Stimulated activated naive CD8-positive, alpha-beta T cell treated with anti-CD3 and anti-CD28 coated beads, Interleukin-15, amount 100 ng/mL, for 72 hours (primary cell): ENCODE measurements around the gene NDUFA7.
"Not testable (repeated sequence)": the region's sequence is repeated elsewhere in the genome, so short reads cannot be mapped to it uniquely, and the experiment has no call there.

Experiments used
- ATAC-seq: fragments of 150-1000 bp; cut with Tn5 transposase; 2 replicates; pipeline ENCODE4 v1.10.0; 2021; ENCODE audit warnings: mild to moderate bottlenecking, moderate library complexity
- DNase-seq, 2 donors: peaks; one replicate each; pipeline ENCODE4 v3.0.0; 2021 to 2022
- H3K27ac Mint-ChIP-seq, 2 donors: one replicate each; pipeline ENCODE4 v1.8.0; 2022; ENCODE audit warnings: mild to moderate bottlenecking in 2 of 2, mixed read lengths in 2 of 2, moderate library complexity in 2 of 2
- H3K27me3 Mint-ChIP-seq: one replicate; pipeline ENCODE4 v1.8.0; 2022; ENCODE audit warnings: mixed read lengths
- H3K4me1 Mint-ChIP-seq: one replicate; pipeline ENCODE4 v1.8.0; 2022; ENCODE audit warnings: mild to moderate bottlenecking, mixed read lengths
- H3K4me3 Mint-ChIP-seq, 2 donors: one replicate each; pipeline ENCODE4 v1.8.0; 2022; ENCODE audit warnings: mild to moderate bottlenecking in 2 of 2, mixed read lengths in 2 of 2, moderate library complexity in 1 of 2
- H3K9me3 Mint-ChIP-seq, 2 donors: one replicate each; pipeline ENCODE4 v1.8.0; 2022; ENCODE audit warnings: mixed read lengths in 2 of 2

Gene NDUFA7

DNA sequence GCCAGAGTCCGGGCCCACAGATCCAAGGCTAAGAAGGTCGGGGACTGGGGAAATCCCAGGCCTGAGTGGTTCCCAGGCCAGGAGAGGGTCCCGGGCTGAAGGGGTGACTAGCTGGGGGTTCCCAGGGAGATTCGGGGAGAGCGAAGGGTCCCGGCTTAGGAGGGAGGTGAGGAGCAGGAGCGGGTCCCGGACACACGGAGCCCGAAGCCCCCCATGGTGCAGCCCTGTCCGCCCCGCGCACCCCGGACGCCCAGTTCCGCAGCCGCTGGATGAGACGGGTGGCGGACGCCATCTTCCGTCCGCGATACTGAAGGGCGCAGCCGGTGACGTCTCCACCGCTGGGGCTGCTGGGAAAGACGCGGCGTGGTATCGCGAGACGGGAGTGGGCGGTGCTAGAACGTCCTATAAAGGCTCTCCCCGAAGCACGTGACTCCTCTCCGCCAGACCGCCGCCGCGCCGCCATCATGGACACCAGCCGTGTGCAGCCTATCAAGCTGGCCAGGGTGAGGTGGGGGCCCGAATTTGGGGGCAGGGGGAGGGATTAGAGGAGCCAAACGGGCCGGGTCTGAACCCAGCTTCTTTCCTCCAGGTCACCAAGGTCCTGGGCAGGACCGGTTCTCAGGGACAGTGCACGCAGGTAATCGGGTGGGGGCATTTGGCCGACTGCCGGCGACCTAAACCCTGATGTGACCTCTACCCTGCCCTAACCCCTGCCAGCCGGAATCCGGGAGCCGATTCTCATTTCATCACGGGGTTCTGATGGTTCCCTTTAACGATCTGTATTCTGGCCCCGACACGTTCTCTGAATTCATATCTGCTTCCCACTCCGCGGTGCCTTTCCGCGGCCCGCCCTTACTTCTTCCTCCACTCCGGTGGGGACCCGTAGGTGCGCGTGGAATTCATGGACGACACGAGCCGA is at the start of gene NDUFA7, which contains the start of gene RPS28:
NDUFA7 (minus strand) TSS at position 309 of the 919 bp plus-strand sequence; CDS start at position 292, 17 bp downstream.
RPS28 (plus strand) TSS at position 430 of the 919 bp plus-strand sequence; CDS start at position 465, 35 bp downstream.
- H3K9me3 Mint-ChIP-seq = no peaks in the 10 kb centered on the region

DNA sequence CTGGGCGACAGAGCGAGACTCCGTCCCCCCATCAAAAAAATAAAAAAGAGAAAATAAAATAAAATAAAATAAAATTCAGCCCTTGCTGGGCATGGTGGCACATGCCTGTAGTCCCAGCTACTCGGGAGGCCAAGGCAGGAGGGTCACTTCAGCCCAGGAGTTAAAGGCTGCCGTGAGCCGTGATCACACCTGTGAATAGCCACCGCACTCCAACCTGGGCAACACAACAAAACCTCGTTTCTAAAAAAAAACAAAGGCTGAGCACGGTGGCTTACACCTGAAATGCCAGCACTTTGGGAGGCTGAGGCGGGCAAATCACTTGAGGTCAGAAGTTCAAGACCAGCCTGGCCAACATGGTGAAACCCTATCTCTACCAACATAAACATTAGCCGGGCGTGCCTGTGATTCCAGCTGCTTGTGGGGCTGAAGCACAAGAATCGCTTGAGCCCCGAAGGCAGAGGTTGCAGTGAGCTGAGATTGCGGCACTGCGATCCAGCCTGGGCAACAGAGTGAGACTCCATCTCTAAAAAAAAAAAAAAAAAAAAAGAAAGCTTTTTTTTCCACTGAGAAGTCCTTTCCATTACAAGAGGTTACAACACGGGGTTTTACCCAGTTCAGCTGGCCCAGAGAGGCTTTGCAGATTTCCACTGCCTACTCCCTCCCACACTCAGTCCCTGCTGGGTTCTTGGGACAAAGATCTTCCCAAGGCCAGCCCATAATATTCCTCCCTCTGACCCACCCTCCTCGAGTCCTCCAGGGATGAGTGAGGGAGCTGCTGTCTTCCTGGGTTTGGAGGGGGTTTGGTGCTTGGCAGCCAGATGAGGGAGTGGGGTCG is 49.2 kb upstream of the NDUFA7 start:
- no peak for ATAC-seq
- Mint-ChIP-seq H3K4me1 (peaks cover 18% of the 10 kb centered on the region), H3K4me3 (no peak overlapping the region), H3K27ac (no peak overlapping the region), H3K27me3 (peaks cover 38% of the 10 kb centered on the region), H3K9me3 (no peaks in the 10 kb centered on the region)
- no peak for DNase-seq

More for the DNA sequence above, at the start of gene NDUFA7, which contains the start of gene RPS28:
- Mint-ChIP-seq H3K4me1 (peaks cover 45% of the 10 kb centered on the region), H3K27me3 (no peaks in the 10 kb centered on the region), H3K4me3 (peak within 1 kb of the TSS; percentile 98 to 99), H3K27ac (peak within 1 kb of the TSS; percentile 98 to 99)
- peak; percentile 96 to 97 for DNase-seq
- peak; percentile 94 for ATAC-seq

DNA sequence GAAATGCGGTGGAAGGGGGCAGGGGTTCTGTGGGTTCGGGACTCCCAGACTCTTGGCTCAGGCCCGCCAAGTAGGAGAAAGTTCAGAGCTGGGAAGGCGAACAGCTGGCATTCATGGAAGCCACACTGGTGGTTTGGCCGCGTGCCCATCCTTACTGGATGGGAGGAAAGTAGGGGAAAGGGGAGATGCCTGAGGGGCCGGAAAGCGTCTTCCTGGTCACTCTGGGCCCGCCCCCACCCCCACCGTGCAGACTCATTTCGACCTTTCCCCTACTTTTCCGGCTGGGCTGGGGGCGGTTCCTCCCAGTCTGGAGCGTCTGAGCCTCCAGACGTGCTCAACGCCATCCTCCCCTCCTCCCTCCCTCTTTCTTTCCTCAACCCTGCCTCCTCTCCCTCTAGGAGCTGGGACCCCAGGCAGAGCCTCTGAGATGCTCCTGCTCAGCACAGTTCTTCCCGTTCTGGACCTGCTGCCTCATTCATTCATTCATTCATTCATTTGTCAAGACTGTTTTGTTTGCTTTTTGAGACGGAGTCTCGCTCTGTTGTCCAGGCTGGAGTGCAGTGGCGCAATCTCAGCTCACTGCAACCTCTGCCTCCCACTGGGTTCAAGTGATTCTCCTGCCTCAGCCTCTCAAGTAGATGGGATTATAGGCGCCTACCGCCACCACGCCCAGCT is 46.3 kb upstream of the NDUFA7 start:
- peaks cover 64% of the 10 kb centered on the region for H3K27me3 Mint-ChIP-seq
- ATAC-seq (no peak), DNase-seq (no peak)
- H3K27ac Mint-ChIP-seq = no peak overlapping the region
- peaks cover 37% of the 10 kb centered on the region for H3K4me1 Mint-ChIP-seq
- H3K4me3 Mint-ChIP-seq = peak overlapping the region in 1 of 2 donors; percentile 24
- no peaks in the 10 kb centered on the region for H3K9me3 Mint-ChIP-seq

GRCh38 chr19:8366961-8367326 is 45.8 kb upstream of the NDUFA7 start:
- DNase-seq (no peak), ATAC-seq (no peak)
- Mint-ChIP-seq H3K4me1 (peaks cover 43% of the 10 kb centered on the region), H3K27ac (no peak overlapping the region), H3K27me3 (peaks cover 64% of the 10 kb centered on the region), H3K4me3 (no peak overlapping the region), H3K9me3 (no peaks in the 10 kb centered on the region)

DNA sequence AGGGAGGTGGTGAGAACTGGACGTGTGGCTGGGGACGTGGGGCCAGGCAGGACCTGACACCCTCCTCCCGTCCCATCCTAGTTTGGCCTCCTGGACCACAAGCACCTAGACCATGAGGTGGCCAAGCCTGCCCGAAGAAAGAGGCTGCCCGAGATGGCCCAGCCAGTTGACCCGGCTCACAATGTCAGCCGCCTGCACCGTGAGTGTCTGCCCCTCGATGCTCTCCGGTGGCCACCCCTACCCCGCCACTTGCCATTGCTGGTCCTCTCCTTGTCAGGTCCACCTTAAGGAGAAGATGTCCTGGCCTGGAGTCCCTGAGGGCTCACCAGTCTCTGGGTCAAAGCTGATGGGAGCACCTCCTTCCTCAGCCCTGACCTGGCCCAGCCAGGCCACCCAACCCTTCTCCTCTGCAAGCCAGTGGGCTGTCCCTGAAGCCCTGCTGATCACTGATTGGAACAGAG is 45.0 kb upstream of the NDUFA7 start:
- H3K9me3 Mint-ChIP-seq = no peaks in the 10 kb centered on the region
- no peak for ATAC-seq
- no peak overlapping the region for H3K4me3 Mint-ChIP-seq
- no peak for DNase-seq
- no peak overlapping the region for H3K27ac Mint-ChIP-seq
- H3K4me1 Mint-ChIP-seq = peaks cover 48% of the 10 kb centered on the region
- H3K27me3 Mint-ChIP-seq = peaks cover 64% of the 10 kb centered on the region

GRCh38 chr19:8363803-8364771 is 42.9 kb upstream of the NDUFA7 start, which contains the start of gene ANGPTL4:
Gene ANGPTL4 (plus strand): TSS chr19:8364155. CDS start chr19:8364322, 167 bp downstream.
- no peaks in the 10 kb centered on the region for H3K9me3 Mint-ChIP-seq
- peaks cover 63% of the 10 kb centered on the region for H3K27me3 Mint-ChIP-seq
- H3K27ac Mint-ChIP-seq = peak within 1 kb of the TSS in 1 of 2 donors; percentile 49
- DNase-seq (peak; percentile 63 to 71), ATAC-seq (peak; percentile 89)
- H3K4me3 Mint-ChIP-seq = peak within 1 kb of the TSS; percentile 82 to 85
- H3K4me1 Mint-ChIP-seq = peaks cover 48% of the 10 kb centered on the region

DNA sequence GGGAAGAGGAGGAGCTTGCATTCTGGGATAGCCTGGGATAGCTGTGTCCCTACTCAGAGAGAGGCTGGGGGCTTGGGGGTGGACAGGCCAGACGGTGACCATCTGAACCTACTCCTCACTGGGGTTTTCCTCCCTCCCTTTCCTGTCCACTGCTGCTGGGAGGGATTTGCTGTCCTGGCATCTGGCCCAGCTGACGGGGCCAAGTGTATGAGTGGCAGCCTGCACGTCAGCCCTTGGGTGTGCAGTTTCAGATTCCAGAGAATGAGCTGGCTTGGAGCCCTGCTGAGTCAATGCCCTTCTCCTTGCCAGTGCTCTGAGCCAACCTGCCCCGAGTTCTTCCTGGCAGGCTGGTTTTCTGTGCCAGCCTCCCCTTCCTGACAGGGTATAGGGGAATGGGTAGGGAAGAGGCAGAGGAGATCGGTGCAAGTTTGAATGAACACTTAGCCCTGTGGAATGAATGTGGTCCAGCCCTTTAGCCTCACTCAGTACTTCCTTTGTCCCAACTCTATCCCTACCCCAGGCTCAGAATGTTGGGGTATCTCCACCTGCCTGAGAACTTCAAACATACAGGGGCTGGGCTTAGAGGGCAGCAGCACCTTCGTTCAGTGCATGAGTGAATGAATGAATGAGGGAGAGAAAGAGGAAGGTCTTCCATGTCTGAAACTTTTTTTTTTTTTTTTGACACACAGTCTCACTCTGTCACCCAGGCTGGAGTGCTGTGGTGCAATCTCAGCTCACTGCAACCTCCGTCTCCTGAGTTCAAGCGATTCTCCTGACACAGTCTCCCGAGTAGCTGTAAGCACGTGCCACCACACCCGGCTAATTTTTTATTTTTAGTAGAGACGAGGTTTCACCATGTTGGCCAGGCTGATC is 41.0 kb upstream of the NDUFA7 start:
- Mint-ChIP-seq H3K4me1 (peaks cover 41% of the 10 kb centered on the region), H3K4me3 (peak overlapping the region in 1 of 2 donors; percentile 4), H3K27me3 (peaks cover 43% of the 10 kb centered on the region), H3K27ac (no peak overlapping the region), H3K9me3 (no peaks in the 10 kb centered on the region)
- no peak for ATAC-seq
- no peak for DNase-seq

GRCh38 chr19:8360196-8360595 is 39.0 kb upstream of the NDUFA7 start:
- H3K27ac Mint-ChIP-seq = no peak overlapping the region
- H3K27me3 Mint-ChIP-seq = peaks cover 24% of the 10 kb centered on the region
- DNase-seq = no peak
- ATAC-seq = no peak
- no peak overlapping the region for H3K4me3 Mint-ChIP-seq
- H3K4me1 Mint-ChIP-seq = peaks cover 39% of the 10 kb centered on the region
- peaks cover 5 to 7% of the 10 kb centered on the region in 2 donors for H3K9me3 Mint-ChIP-seq

DNA sequence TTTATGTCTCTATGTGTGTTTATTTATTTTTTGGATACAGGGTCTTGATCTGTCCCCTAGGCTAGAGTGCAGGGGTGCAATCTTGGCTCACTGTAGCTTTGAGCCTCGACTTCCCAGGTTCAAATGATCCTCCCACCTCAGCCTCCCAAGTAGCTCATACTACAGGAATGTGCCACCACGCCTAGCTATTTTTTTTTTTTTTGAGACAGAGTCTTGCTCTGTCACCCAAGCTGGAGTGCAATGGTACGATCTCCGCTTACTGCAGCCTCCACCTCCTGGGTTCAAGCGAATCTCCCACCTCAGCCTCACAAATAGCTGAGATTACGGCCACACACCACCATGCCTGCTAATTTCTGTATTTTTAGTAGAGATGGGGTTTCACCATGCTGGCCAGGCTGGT is 37.8 kb upstream of the NDUFA7 start:
- DNase-seq = no peak
- Mint-ChIP-seq H3K4me1 (peaks cover 36% of the 10 kb centered on the region), H3K27ac (no peak overlapping the region), H3K27me3 (peaks cover 12% of the 10 kb centered on the region), H3K9me3 (peaks cover 5 to 7% of the 10 kb centered on the region in 2 donors), H3K4me3 (no peak overlapping the region)
- ATAC-seq = no peak

DNA sequence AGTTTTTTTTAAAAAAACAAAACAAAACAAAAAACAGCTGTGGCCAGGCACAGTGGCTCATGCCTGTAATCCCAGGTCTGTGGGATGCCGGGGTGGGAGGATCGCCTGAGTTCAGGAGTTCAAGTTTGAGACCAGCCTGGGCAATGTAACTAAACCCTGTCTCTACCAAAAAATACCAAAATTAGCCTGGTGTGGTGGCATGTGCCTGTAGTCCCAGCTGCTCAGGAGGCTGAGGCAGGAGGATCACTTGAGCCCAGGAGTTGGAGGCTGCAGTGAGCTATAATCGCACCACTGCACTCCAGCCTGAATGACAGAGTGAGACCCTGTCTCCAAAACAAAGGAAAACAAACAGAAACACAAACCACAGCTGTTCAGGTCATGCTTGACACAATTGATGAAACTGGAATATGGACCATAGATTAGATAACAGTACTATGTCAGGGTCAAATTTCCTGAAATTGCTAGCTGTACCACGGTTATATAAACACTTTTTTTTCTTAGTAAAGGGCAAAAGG is 35.9 kb upstream of the NDUFA7 start:
- Mint-ChIP-seq H3K4me3 (no peak overlapping the region), H3K9me3 (peaks cover 5 to 7% of the 10 kb centered on the region in 2 donors), H3K27ac (peak overlapping the region in 1 of 2 donors; percentile 54), H3K4me1 (peaks cover 22% of the 10 kb centered on the region), H3K27me3 (peaks cover 15% of the 10 kb centered on the region)
- ATAC-seq = no peak
- no peak for DNase-seq

DNA sequence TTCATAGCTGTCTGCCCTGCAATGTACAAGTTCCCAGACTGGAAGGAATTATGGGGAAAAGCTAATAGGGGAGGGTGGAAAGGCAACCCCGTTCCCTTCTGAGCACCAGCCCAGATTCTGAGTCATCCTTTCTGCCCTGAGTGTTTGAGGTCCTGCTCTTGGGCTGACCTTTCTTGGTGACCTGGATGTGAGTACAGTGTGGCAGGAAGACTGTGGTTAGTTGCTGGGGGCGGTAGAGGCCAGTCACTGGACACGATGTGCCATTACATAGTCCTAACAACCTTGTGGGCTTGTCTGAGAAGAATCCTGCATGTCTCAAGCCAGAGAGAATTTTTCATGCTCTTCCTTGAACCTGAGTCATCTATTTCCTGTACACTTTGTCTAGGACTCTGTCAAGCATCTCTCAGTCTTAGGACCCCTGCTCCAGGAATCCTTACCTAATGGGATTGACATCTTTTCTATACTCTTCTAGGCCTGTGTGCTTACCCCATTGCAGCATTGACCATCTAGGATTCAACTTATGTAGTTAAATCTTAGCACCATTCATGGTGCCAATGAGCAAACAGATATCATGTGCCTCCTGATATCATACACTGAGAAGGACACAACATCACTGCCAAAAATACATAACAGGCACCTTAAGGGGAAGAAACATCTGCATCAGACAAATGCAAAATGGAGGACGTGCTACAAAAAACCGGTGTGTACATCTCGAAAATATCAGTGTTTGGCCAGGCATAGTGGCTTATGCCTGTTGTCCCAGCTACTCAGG is 34.6 kb upstream of the NDUFA7 start:
- no peak for ATAC-seq
- no peak for DNase-seq
- H3K27ac Mint-ChIP-seq = peak overlapping the region in 1 of 2 donors; percentile 65

GRCh38 chr19:8352845-8353244 is 31.7 kb upstream of the NDUFA7 start:
- not testable (repeated sequence) for H3K4me3 Mint-ChIP-seq, ATAC-seq, H3K27ac Mint-ChIP-seq, DNase-seq, H3K9me3 Mint-ChIP-seq
- Mint-ChIP-seq H3K27me3 (peaks cover 34% of the 10 kb centered on the region), H3K4me1 (peaks cover 15% of the 10 kb centered on the region)

More for the DNA sequence above, 34.6 kb upstream of the NDUFA7 start:
- H3K4me1 Mint-ChIP-seq = peaks cover 15% of the 10 kb centered on the region
- H3K4me3 Mint-ChIP-seq = no peak overlapping the region
- peaks cover 27% of the 10 kb centered on the region for H3K27me3 Mint-ChIP-seq
- H3K9me3 Mint-ChIP-seq = peaks cover 5 to 7% of the 10 kb centered on the region in 2 donors
